H9 (cell line): ENCODE data around the gene KRTAP5-4. TPM values are rescaled to one million over a fixed set of nuclear protein-coding genes. Genes with fewer than 3 reads are reported as not detected.

Source experiments
- DNase-seq: peaks from one replicate; pipeline ENCODE4 v3.0.0-alpha.2; 2017
- H2AFZ ChIP-seq: one replicate; pipeline ENCODE4 v1.6.1; 2013; ENCODE audit warnings: mild to moderate bottlenecking, low read length, control low read depth, moderate library complexity
- H2AK5ac ChIP-seq: 2 replicates; pipeline ENCODE4 v1.6.1; 2013; ENCODE audit warnings: low read length, control low read depth, mixed read lengths; ENCODE audit not compliant: insufficient read length
- H2BK120ac ChIP-seq: one replicate; pipeline ENCODE4 v1.6.1; 2013; ENCODE audit warnings: low read depth, mild to moderate bottlenecking, low read length, control low read depth, inconsistent platforms; ENCODE audit not compliant: poor library complexity, severe bottlenecking
- H2BK12ac ChIP-seq: 2 replicates; pipeline ENCODE4 v1.6.1; 2013; ENCODE audit warnings: low read length, control low read depth, mixed read lengths, low read depth; ENCODE audit not compliant: insufficient read length
- H2BK15ac ChIP-seq: 2 replicates; pipeline ENCODE4 v1.6.1; 2013; ENCODE audit warnings: low read depth, low read length, control low read depth
- H2BK20ac ChIP-seq: one replicate; pipeline ENCODE4 v1.6.1; 2013; ENCODE audit warnings: low read depth, mild to moderate bottlenecking, low read length, control low read depth, inconsistent platforms; ENCODE audit not compliant: poor library complexity, severe bottlenecking
- H2BK5ac ChIP-seq: 2 replicates; pipeline ENCODE4 v1.6.1; 2013; ENCODE audit warnings: low read length, control low read depth, mixed read lengths; ENCODE audit not compliant: insufficient read length
- H3K14ac ChIP-seq: 2 replicates; pipeline ENCODE4 v1.6.1; 2013; ENCODE audit warnings: low read length, control low read depth; ENCODE audit not compliant: insufficient read depth
- H3K18ac ChIP-seq: 2 replicates; pipeline ENCODE4 v1.6.1; 2013; ENCODE audit warnings: low read depth, mild to moderate bottlenecking, mixed read lengths, low read length, control low read depth; ENCODE audit not compliant: insufficient read length
- H3K23ac ChIP-seq: 2 replicates; pipeline ENCODE4 v1.6.1; 2013; ENCODE audit warnings: low read length, control low read depth, mixed read lengths, low read depth; ENCODE audit not compliant: insufficient read length
- H3K23me2 ChIP-seq: 2 replicates; pipeline ENCODE4 v1.6.1; 2013; ENCODE audit warnings: low read depth, mild to moderate bottlenecking, mixed read lengths, low read length, control low read depth; ENCODE audit not compliant: insufficient read length, poor library complexity, severe bottlenecking
- H3K27ac ChIP-seq: 2 replicates; pipeline ENCODE4 v1.5.1; 2013; ENCODE audit warnings: low read length, control low read depth, mixed read lengths, low read depth; ENCODE audit not compliant: insufficient read length
- H3K27me3 ChIP-seq: 2 replicates; pipeline ENCODE4 v1.6.1; 2013; ENCODE audit warnings: low read length, control low read depth, inconsistent platforms; ENCODE audit not compliant: insufficient read depth
- H3K4ac ChIP-seq: 2 replicates; pipeline ENCODE4 v1.6.1; 2013; ENCODE audit warnings: low read depth, mild to moderate bottlenecking, control low read depth, inconsistent platforms, low read length, moderate library complexity
- H3K4me1 ChIP-seq: 2 replicates; pipeline ENCODE4 v1.6.1; 2013; ENCODE audit warnings: low read length, control low read depth, inconsistent platforms; ENCODE audit not compliant: insufficient read depth
- H3K4me2 ChIP-seq: 2 replicates; pipeline ENCODE4 v1.6.1; 2013; ENCODE audit warnings: low read length, control low read depth, mixed read lengths; ENCODE audit not compliant: insufficient read length, insufficient read depth
- H3K56ac ChIP-seq: 2 replicates; pipeline ENCODE4 v1.6.1; 2013; ENCODE audit warnings: low read depth, mild to moderate bottlenecking, mixed read lengths, low read length, control low read depth; ENCODE audit not compliant: insufficient read length
- H3K79me1 ChIP-seq: 2 replicates; pipeline ENCODE4 v1.6.1; 2013; ENCODE audit warnings: low read depth, mild to moderate bottlenecking, moderate library complexity, low read length, control low read depth, inconsistent platforms; ENCODE audit not compliant: insufficient read depth, poor library complexity, severe bottlenecking
- H3K79me2 ChIP-seq: 2 replicates; pipeline ENCODE4 v1.6.1; 2013; ENCODE audit warnings: low read length, control low read depth, inconsistent platforms; ENCODE audit not compliant: insufficient read depth
- H3K9ac ChIP-seq: 2 replicates; pipeline ENCODE4 v1.6.1; 2013; ENCODE audit warnings: low read length, control low read depth, mixed read lengths; ENCODE audit not compliant: insufficient read length; ENCODE audit errors: extremely low read depth
- H3K9me3 ChIP-seq: one replicate; pipeline ENCODE4 v1.6.1; 2013; ENCODE audit warnings: low read depth, low read length, inconsistent platforms; ENCODE audit not compliant: control insufficient read depth
- H3T11ph ChIP-seq: one replicate; pipeline ENCODE4 v1.6.1; 2013; ENCODE audit warnings: mild to moderate bottlenecking, low read length, control low read depth, inconsistent platforms
- H4K20me1 ChIP-seq: one replicate; pipeline ENCODE4 v1.6.1; 2013; ENCODE audit not compliant: control insufficient read depth, insufficient read length, insufficient read depth
- H4K5ac ChIP-seq: 2 replicates; pipeline ENCODE4 v1.6.1; 2013; ENCODE audit warnings: low read depth, mild to moderate bottlenecking, mixed read lengths, low read length, control low read depth; ENCODE audit not compliant: insufficient read length
- H4K8ac ChIP-seq: replicated peaks from 2 replicates; pipeline ENCODE4 v1.6.1; 2013; ENCODE audit warnings: low read length, control low read depth, mixed read lengths, low read depth; ENCODE audit not compliant: insufficient read length
- H4K91ac ChIP-seq: 2 replicates; pipeline ENCODE4 v1.6.1; 2013; ENCODE audit warnings: low read depth, mild to moderate bottlenecking, moderate library complexity, mixed read lengths, low read length, control low read depth; ENCODE audit not compliant: insufficient read length
- H3K27ac Mint-ChIP-seq, 3 experiments: 2 replicates in 2 of 3; 3 replicates in 1 of 3; pipeline ENCODE4 v1.8.0; 2020 to 2021; ENCODE audit warnings: mixed read lengths in 3 of 3, mild to moderate bottlenecking in 1 of 3, moderate library complexity in 1 of 3
- H3K27me3 Mint-ChIP-seq: 2 replicates; pipeline ENCODE4 v1.8.0; 2021; ENCODE audit warnings: low read depth, mild to moderate bottlenecking, moderate library complexity, mixed read lengths
- H3K36me3 Mint-ChIP-seq, 3 experiments: 2 replicates in 2 of 3; 3 replicates in 1 of 3; pipeline ENCODE4 v1.8.0; 2020 to 2021; ENCODE audit warnings: low read depth in 3 of 3, mixed read lengths in 3 of 3; ENCODE audit not compliant: insufficient read depth in 1 of 3
- H3K4me1 Mint-ChIP-seq, 2 experiments: 2 replicates each; pipeline ENCODE4 v1.8.0; 2020; ENCODE audit warnings: mixed read lengths in 2 of 2
- H3K4me3 Mint-ChIP-seq, 2 experiments: 2 replicates in 1 of 2; 3 replicates in 1 of 2; pipeline ENCODE4 v1.8.0; 2020 to 2021; ENCODE audit warnings: mild to moderate bottlenecking in 2 of 2, mixed read lengths in 2 of 2, moderate library complexity in 1 of 2
- H3K9me3 Mint-ChIP-seq, 2 experiments: 2 replicates in 1 of 2; 3 replicates in 1 of 2; pipeline ENCODE4 v1.8.0; 2020; ENCODE audit warnings: mild to moderate bottlenecking in 2 of 2, mixed read lengths in 2 of 2, moderate library complexity in 1 of 2
- CTCF ChIP-seq: fragments of 200-600 bp; sonication (generic); conservative IDR thresholded peaks from 3 replicates; pipeline ENCODE4 v1.8.0; 2021; ENCODE audit warnings: antibody characterized with exemption, mild to moderate bottlenecking
- WGBS: extraction: QIAGEN DNeasy Blood & Tissue Kit; methylation state at CpG from one replicate; pipeline ENCODE4 v1.1.7; 2013; ENCODE audit warnings: missing lambda C conversion rate, low lambda C conversion rate, mixed read lengths; ENCODE audit not compliant: insufficient read length; ENCODE audit errors: extremely low coverage; 5-methylcytosine and 5-hydroxymethylcytosine counted together
- total RNA-seq: library from RNA; stranded (reverse); gene quantifications from 2 replicates; pipeline ENCODE4 v1.2.1, GENCODE V29; 2021

Gene KRTAP5-4
- total RNA-seq, 1 experiment from 2014 or later, result not detected

GRCh38 chr11:1633864-1634263 is 11.9 kb upstream of the KRTAP5-4 start:
- H3K27ac ChIP-seq, result no peak overlapping the region
- H2BK15ac ChIP-seq, result no peak overlapping the region
- no peak overlapping the region for H3T11ph ChIP-seq
- H4K8ac ChIP-seq, result no peak overlapping the region
- no peaks in the 10 kb centered on the region for H4K20me1 ChIP-seq
- Mint-ChIP-seq H3K27ac (no peak overlapping the region), H3K9me3 (no peaks in the 10 kb centered on the region), H3K36me3 (no peaks in the 10 kb centered on the region), H3K4me3 (no peak overlapping the region), H3K4me1 (peaks cover 6% of the 10 kb centered on the region in 2 experiments), H3K27me3 (peaks cover 55% of the 10 kb centered on the region)
- H4K5ac ChIP-seq, result no peak overlapping the region
- no peak overlapping the region for H3K56ac ChIP-seq
- no peaks in the 10 kb centered on the region for H3K9me3 ChIP-seq
- no CpG with 5 or more reads among the region's 10 CpGs for WGBS
- H2AFZ ChIP-seq, result no peak overlapping the region
- H3K4ac ChIP-seq, result no peak overlapping the region
- H3K79me2 ChIP-seq, result no peaks in the 10 kb centered on the region
- no peak overlapping the region for H2AK5ac ChIP-seq
- H2BK120ac ChIP-seq, result no peak overlapping the region
- no peak overlapping the region for H4K91ac ChIP-seq
- H3K18ac ChIP-seq, result no peak overlapping the region
- H3K14ac ChIP-seq, result no peak overlapping the region
- H3K23me2 ChIP-seq, result no peaks in the 10 kb centered on the region
- H3K79me1 ChIP-seq, result no peaks in the 10 kb centered on the region
- no peak overlapping the region for H3K23ac ChIP-seq
- no peaks in the 10 kb centered on the region; the same call in 1 of the 2 replicates for H3K4me1 ChIP-seq
- no peak overlapping the region for H2BK12ac ChIP-seq
- TF ChIP-seq CTCF, result no peak
- H3K4me2 ChIP-seq, result no peak overlapping the region
- no peak for DNase-seq
- H3K9ac ChIP-seq, result no peak overlapping the region
- no peak overlapping the region for H2BK20ac ChIP-seq
- no peaks in the 10 kb centered on the region; the same call in 1 of the 2 replicates for H3K27me3 ChIP-seq
- H2BK5ac ChIP-seq, result no peak overlapping the region
